Astrocyte (in vitro differentiated cells and primary cell): ENCODE measurements around the gene PDE1A.

ENCODE experiments used
- EZH2 ChIP-seq: IDR thresholded peaks from 2 replicates; pipeline ENCODE4 v1.6.1; 2012; ENCODE audit warnings: mild to moderate bottlenecking, low read length, inconsistent platforms; ENCODE audit not compliant: insufficient read depth
- TF ChIP-seq, protein P1 (sequence below): IDR thresholded peaks from 2 replicates; pipeline ENCODE4 v1.5.1; 2011; ENCODE audit warnings: low read depth, mild to moderate bottlenecking, inconsistent platforms, low read length, moderate library complexity; ENCODE audit not compliant: insufficient read depth

GRCh38 chr2:182384860-182385259 is 42.0 kb downstream of the PDE1A start:
- TF ChIP-seq, protein P1, sequence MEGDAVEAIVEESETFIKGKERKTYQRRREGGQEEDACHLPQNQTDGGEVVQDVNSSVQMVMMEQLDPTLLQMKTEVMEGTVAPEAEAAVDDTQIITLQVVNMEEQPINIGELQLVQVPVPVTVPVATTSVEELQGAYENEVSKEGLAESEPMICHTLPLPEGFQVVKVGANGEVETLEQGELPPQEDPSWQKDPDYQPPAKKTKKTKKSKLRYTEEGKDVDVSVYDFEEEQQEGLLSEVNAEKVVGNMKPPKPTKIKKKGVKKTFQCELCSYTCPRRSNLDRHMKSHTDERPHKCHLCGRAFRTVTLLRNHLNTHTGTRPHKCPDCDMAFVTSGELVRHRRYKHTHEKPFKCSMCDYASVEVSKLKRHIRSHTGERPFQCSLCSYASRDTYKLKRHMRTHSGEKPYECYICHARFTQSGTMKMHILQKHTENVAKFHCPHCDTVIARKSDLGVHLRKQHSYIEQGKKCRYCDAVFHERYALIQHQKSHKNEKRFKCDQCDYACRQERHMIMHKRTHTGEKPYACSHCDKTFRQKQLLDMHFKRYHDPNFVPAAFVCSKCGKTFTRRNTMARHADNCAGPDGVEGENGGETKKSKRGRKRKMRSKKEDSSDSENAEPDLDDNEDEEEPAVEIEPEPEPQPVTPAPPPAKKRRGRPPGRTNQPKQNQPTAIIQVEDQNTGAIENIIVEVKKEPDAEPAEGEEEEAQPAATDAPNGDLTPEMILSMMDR: no peak
- no peak for TF ChIP-seq EZH2
